DMS153 treated with DMSO at 0.1 percent for 48 hours (cell line): ENCODE measurements around the gene RTL10.
"Not testable (repeated sequence)": the region's sequence is repeated elsewhere in the genome, so short reads cannot be mapped to it uniquely, and the experiment has no call there.

Experiments
- DNase-seq: peaks from one replicate; lab custom pipeline; 2025; ENCODE audit not compliant: unreplicated experiment; lab: John Stamatoyannopoulos, UW

The RTL10 gene

GRCh38 chr22:19846620-19847344 lies 7.9 kb downstream of the RTL10 start:
- DNase-seq: no peak

GRCh38 chr22:19845054-19845722 lies 9.5 kb downstream of the RTL10 start:
- no peak for DNase-seq

- no peak for DNase-seq
Observed at GRCh38 chr22:19844377-19845053, 10.2 kb downstream of the RTL10 start.

GRCh38 chr22:19843857-19844376 lies 10.8 kb downstream of the RTL10 start:
- no peak for DNase-seq

GRCh38 chr22:19843107-19843856 lies 11.4 kb downstream of the RTL10 start:
- no peak for DNase-seq

- no peak for DNase-seq
Observed at GRCh38 chr22:19842393-19843106, 12.1 kb downstream of the RTL10 start.

GRCh38 chr22:19841641-19842392 lies 12.9 kb downstream of the RTL10 start:
- no peak for DNase-seq

- no peak for DNase-seq
Observed at GRCh38 chr22:19840955-19841640, 13.6 kb downstream of the RTL10 start.

GRCh38 chr22:19840059-19840458 lies 14.6 kb downstream of the RTL10 start:
- DNase-seq: no peak

- DNase-seq: no peak
Observed at GRCh38 chr22:19837915-19838314, 16.8 kb downstream of the RTL10 start.

GRCh38 chr22:19836512-19836911 lies 18.2 kb downstream of the RTL10 start:
- no peak for DNase-seq

- DNase-seq: no peak
Observed at GRCh38 chr22:19834599-19834998, 20.1 kb downstream of the RTL10 start.

GRCh38 chr22:19833327-19833726 lies 21.3 kb downstream of the RTL10 start:
- DNase-seq: not testable (repeated sequence)

GRCh38 chr22:19832476-19833108 lies 22.1 kb downstream of the RTL10 start:
- DNase-seq: no peak

- DNase-seq: not testable (repeated sequence)
Observed at GRCh38 chr22:19831979-19832378, 22.7 kb downstream of the RTL10 start.

- DNase-seq: no peak
Observed at GRCh38 chr22:19831016-19831415, 23.7 kb downstream of the RTL10 start.

- DNase-seq: no peak
Observed at GRCh38 chr22:19828035-19828401, 26.7 kb downstream of the RTL10 start.

GRCh38 chr22:19827341-19828034 lies 27.2 kb downstream of the RTL10 start:
- DNase-seq: no peak
